Measurements from ENCODE around the gene MAPK8IP3.

GRCh38 chr16:1768061-1768766, 62.2 kb downstream of the MAPK8IP3 start:
- TF ChIP-seq CTCF (optimal IDR thresholded peaks at IDR 0.05 in 1 of 3, IDR thresholded peaks at IDR 0.05 in 1 of 3, conservative IDR thresholded peaks at IDR 0.05 in 1 of 3; ENCODE audit: extremely low read depth in 1 of 3, insufficient read depth in 2 of 3, low read length in 3 of 3) (no peak), EZH2 (IDR thresholded peaks at IDR 0.05; ENCODE audit: low read length) (no peak)

Measured in keratinocyte (primary cell).